Measurements from ENCODE around the gene RHBDF2. TPM values are rescaled to one million over a fixed set of nuclear protein-coding genes. Genes with fewer than 3 reads are reported as not detected.

Gene RHBDF2
- total RNA-seq, 1 donor from 2014 or later, result 30.7 TPM

DNA sequence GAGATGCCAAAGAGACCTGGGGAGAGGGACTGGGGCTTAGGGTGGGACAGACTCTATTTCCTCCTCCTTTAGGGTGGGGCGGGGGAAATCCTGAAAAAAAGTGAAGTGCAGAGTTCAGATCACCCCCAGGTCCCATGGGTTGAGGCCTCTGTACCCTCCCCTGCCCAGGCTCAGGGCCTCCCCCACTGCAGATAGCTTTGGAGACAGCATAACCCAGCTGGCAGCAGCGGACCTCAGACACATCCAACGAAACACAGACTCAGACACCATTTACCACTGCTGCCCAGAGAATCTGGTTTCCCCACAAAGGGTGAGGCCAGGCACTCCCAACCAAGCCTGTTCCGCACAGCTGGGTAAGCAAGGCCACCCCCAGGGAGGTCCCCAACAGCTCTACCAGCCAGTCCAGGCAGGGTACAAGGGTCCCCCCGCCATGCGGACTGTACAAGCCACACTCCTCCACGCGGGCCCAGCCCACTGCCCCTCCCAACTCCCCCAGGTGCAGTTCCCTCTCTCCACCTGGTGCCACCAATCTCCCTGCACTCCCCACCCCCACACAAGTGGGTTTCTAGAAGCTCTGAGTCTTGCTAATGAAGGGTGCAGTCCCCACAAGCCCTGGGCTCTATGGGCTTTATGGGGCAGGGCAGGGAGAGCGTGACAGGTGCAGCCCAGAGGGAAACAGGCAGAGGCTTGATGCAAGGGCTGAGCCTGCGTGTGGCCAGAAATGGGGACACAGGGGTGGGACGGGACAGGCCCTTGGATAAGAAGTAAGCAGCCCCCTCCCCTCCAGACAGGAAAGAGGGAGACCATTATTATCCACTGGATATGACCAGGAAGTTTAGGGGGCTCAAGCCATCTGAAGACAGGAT is 8.9 kb downstream of the RHBDF2 start:
- peak overlapping the region; percentile 65 for H2AFZ ChIP-seq (ENCODE audit: low read depth, low read length)
- FAIRE-seq, result no peak
- no peaks in the 10 kb centered on the region for H3K27me3 ChIP-seq (ENCODE audit: insufficient read depth, low read length)
- DNase-seq (ENCODE audit: low read depth), result no peak
- no peaks in the 10 kb centered on the region for H3K36me3 ChIP-seq (ENCODE audit: insufficient read depth, low read length)
- H3K27ac ChIP-seq (ENCODE audit: low read depth, low read length), result peak overlapping the region; percentile 51
- H3K9me3 ChIP-seq (ENCODE audit: insufficient read depth, low read depth, low read length), result no peaks in the 10 kb centered on the region
- Mint-ChIP-seq H3K9me3 (ENCODE audit: unreplicated experiment) (no peaks in the 10 kb centered on the region), H3K27me3 (ENCODE audit: low read depth, unreplicated experiment) (no peaks in the 10 kb centered on the region), H3K4me1 (ENCODE audit: low read depth, unreplicated experiment) (peaks cover 9% of the 10 kb centered on the region), H3K4me3 (ENCODE audit: unreplicated experiment) (no peak overlapping the region), H3K36me3 (ENCODE audit: low read depth, unreplicated experiment) (peaks cover 4% of the 10 kb centered on the region), H3K27ac (ENCODE audit: unreplicated experiment) (no peak overlapping the region)
- peak overlapping the region; percentile 82 for H3K4me2 ChIP-seq (ENCODE audit: low read length)
- H3K4me1 ChIP-seq (ENCODE audit: insufficient read depth, low read length), result peaks cover 18% of the 10 kb centered on the region
- H3K79me2 ChIP-seq (ENCODE audit: insufficient read depth, low read length), result peaks cover 12% of the 10 kb centered on the region
- no peak overlapping the region for H3K4me3 ChIP-seq (ENCODE audit: insufficient read depth, low read depth, low read length)
- peak overlapping the region; percentile 62 for H3K9ac ChIP-seq (ENCODE audit: low read length)
- H4K20me1 ChIP-seq (ENCODE audit: insufficient read depth, low read length), result peaks cover 19% of the 10 kb centered on the region
- TF ChIP-seq EZH2 (IDR thresholded peaks at IDR 0.05; ENCODE audit: insufficient read depth, low read length), result no peak
- TF ChIP-seq, protein P1, sequence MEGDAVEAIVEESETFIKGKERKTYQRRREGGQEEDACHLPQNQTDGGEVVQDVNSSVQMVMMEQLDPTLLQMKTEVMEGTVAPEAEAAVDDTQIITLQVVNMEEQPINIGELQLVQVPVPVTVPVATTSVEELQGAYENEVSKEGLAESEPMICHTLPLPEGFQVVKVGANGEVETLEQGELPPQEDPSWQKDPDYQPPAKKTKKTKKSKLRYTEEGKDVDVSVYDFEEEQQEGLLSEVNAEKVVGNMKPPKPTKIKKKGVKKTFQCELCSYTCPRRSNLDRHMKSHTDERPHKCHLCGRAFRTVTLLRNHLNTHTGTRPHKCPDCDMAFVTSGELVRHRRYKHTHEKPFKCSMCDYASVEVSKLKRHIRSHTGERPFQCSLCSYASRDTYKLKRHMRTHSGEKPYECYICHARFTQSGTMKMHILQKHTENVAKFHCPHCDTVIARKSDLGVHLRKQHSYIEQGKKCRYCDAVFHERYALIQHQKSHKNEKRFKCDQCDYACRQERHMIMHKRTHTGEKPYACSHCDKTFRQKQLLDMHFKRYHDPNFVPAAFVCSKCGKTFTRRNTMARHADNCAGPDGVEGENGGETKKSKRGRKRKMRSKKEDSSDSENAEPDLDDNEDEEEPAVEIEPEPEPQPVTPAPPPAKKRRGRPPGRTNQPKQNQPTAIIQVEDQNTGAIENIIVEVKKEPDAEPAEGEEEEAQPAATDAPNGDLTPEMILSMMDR (IDR thresholded peaks at IDR 0.05; ENCODE audit: insufficient read depth, low read depth, low read length), result no peak

DNA sequence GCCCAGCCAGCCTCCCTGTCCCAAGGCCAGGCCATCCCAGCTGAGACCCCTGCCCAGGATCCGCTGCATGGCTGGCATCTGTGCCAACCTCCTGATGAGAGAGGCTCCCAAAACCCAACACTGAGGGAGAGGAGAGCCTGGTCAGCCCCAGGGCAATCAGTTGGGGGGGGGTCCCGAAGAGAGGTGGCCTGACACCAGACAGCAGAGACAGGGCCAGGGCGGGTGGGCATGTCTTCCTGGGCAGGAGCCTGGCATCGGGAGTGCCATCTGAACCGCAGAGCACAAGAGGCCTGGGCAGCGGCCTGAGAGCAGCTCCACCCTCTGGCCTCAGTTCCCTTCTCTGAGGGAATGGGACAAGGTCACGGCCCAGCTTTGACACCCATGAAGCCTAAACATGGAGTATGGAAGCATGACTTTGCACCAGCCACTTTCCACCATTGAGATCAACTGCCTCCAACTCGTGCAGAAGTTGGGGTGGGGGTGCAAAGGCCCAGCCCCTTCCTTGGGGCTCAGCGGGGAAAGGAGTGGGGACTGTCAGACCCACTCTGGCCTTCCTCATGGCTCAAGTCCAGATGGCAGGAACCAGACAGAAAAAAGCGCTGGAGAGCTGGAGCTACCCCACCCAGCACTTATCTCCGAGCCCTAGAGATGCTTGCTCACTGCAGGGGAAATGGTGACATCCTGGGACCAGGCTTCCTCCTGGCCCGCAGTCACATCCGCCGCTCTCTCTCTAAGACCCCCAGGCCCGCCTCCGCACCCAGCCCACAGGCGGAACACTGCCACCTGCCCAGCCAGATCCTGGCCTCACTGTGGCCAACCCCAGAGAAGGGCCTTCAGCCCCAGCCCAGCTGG is 9.7 kb downstream of the RHBDF2 start:
- Mint-ChIP-seq H3K9me3 (ENCODE audit: unreplicated experiment) (no peaks in the 10 kb centered on the region), H3K4me1 (ENCODE audit: low read depth, unreplicated experiment) (peaks cover 9% of the 10 kb centered on the region), H3K4me3 (ENCODE audit: unreplicated experiment) (no peak overlapping the region), H3K36me3 (ENCODE audit: low read depth, unreplicated experiment) (peaks cover 4% of the 10 kb centered on the region), H3K27me3 (ENCODE audit: low read depth, unreplicated experiment) (no peaks in the 10 kb centered on the region), H3K27ac (ENCODE audit: unreplicated experiment) (no peak overlapping the region)
- no peak overlapping the region for H3K27ac ChIP-seq (ENCODE audit: low read depth, low read length)
- no peaks in the 10 kb centered on the region for H3K27me3 ChIP-seq (ENCODE audit: insufficient read depth, low read length)
- H3K9me3 ChIP-seq (ENCODE audit: insufficient read depth, low read depth, low read length), result no peaks in the 10 kb centered on the region
- FAIRE-seq (no peak), DNase-seq (ENCODE audit: low read depth) (no peak)
- H3K79me2 ChIP-seq (ENCODE audit: insufficient read depth, low read length), result peaks cover 7% of the 10 kb centered on the region
- H3K4me3 ChIP-seq (ENCODE audit: insufficient read depth, low read depth, low read length), result no peak overlapping the region
- peaks cover 18% of the 10 kb centered on the region for H4K20me1 ChIP-seq (ENCODE audit: insufficient read depth, low read length)
- peaks cover 18% of the 10 kb centered on the region for H3K4me1 ChIP-seq (ENCODE audit: insufficient read depth, low read length)
- no peak overlapping the region for H2AFZ ChIP-seq (ENCODE audit: low read depth, low read length)
- H3K4me2 ChIP-seq (ENCODE audit: low read length), result no peak overlapping the region
- no peaks in the 10 kb centered on the region for H3K36me3 ChIP-seq (ENCODE audit: insufficient read depth, low read length)
- no peak overlapping the region for H3K9ac ChIP-seq (ENCODE audit: low read length)
- TF ChIP-seq EZH2 (IDR thresholded peaks at IDR 0.05; ENCODE audit: insufficient read depth, low read length), result no peak
- TF ChIP-seq, protein P1 (IDR thresholded peaks at IDR 0.05; ENCODE audit: insufficient read depth, low read depth, low read length), result no peak
